ENCODE measurements around the gene ZNHIT3.

DNA sequence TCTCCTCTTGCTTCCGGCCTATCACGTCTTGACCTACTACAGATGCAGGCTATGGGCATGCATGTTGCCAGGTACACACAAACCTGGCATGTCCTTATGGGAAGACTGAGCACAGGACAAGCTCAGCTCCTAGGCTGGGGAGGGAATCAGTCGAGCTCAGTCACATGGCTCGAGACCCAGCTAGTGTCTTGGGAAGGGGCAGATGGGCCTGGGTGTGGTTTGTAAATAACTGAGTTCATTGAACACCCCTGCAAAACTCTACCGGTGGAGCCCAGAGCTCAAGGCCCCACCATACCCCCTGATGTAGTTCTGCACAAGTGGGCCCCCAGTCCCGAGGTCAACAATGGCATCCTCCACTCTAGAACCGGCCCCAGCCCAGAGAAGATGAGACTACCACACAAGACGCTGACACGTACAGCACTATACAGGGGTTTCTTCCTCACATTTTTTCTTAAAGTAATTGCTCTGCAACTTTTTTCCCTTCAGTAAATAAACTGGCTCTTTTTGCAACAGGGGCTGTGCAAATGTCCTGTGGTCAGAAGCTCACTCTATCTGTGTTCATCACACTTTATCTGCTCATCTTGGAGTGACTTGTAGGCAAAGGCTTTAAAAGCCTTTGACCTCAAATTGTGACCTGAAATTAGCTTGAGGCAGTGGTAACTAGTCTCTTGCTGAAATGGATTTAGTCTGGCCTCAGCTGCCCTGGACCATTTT, 22.9 kb downstream of the ZNHIT3 start:
- no peak for TF ChIP-seq CTCF (conservative IDR thresholded peaks at IDR 0.05)
- TF ChIP-seq EZH2 (IDR thresholded peaks at IDR 0.05; ENCODE audit: low read depth), result no peak

Data from PC-9 (cell line).